OCI-LY7 (cell line): Measurements from ENCODE around the gene NIPSNAP3A.

ENCODE experiments used
- CTCF ChIP-seq: fragments of 200-600 bp; sonication (generic); conservative IDR thresholded peaks from 2 replicates; pipeline ENCODE4 v1.5.1; 2014; ENCODE audit warnings: mild to moderate bottlenecking, antibody characterized with exemption, low read length, moderate library complexity, mixed read lengths
- EZH2phosphoT487 ChIP-seq: fragments of 200-600 bp; sonication (generic); IDR thresholded peaks from 2 replicates; pipeline ENCODE4 v1.6.1; 2018; ENCODE audit warnings: low read depth, borderline replicate concordance, mild to moderate bottlenecking, mixed run types, antibody characterized with exemption, low read length, moderate library complexity, mixed read lengths

- TF ChIP-seq CTCF (no peak), EZH2phosphoT487 (no peak)
These were observed 40.0 kb downstream of the NIPSNAP3A start for GRCh38 chr9:104787306-104788015.
